ENCODE data around the gene CORO2B. TPM values are rescaled to one million over a fixed set of nuclear protein-coding genes. Genes with fewer than 3 reads are reported as not detected.

The CORO2B gene
- total RNA-seq, 1 experiment from 2014 or later = 0.43 TPM

DNA sequence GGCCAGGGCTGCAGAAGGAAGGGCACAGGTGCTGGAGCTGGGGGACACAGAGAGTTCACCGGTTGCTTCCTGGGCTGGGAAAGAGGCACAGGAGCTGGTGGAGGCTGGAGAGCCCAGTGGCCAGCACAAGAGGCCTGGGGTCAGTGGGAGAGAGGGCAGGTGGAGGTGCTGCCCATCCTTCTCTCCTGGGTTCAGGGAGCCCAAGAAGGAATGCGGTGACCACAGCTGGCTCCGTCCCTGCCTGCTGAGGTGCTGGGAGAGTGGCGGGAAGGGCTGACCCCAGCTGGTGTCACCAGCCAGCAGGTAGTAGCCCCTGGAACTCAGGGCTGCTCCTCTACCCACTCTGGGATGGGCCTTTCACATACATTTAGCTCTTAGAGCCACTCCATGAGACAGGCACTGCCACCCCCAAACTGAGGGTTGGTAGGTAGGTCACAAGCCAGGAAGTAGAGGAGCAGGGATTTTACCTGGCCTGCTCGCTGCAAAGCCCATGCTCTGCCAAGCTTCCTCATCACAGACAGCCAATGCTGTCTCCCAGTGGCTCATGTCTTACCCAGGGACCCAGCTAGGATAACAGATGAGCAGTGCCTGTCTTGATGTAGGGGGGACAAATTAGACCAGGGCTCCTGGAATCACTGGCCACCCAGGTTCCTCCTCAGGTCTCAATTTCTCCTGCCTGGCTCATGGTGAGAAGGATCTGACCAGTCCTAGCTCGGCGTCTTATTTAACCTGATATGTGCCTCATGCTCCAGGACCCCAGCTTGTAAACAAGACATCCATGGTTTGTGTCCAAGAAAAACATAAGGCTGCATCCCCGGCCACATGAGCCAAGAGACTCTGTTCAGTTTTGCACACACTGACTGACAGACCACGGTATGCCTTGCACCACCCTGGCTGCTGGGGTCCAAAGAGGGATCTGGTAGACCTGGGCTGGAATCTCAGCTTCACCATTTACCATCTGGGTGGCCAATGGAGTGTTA, 119.2 kb downstream of the CORO2B start:
- no peak for DNase-seq (ENCODE audit: low spot score)

DNA sequence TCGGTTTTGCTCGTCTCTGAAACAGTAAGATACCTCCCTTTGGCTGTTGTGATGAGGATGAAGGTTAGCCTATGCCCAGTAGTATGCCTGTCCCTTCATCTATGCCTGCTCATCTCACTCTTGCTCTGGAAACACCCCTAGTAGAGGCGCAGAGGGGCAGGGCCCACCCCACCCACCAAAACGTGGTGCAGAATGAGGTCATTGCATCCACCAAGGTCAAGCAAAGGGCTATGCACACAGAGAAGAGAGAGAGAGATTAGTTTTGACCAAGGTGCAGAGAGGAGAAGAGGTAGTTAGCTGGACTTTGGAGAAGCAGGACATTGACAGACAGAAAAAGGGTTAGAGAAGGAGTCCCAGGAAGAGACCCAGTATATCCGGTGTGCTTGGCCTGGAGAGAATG, 119.9 kb downstream of the CORO2B start:
- no peak for DNase-seq (ENCODE audit: low spot score)

DNA sequence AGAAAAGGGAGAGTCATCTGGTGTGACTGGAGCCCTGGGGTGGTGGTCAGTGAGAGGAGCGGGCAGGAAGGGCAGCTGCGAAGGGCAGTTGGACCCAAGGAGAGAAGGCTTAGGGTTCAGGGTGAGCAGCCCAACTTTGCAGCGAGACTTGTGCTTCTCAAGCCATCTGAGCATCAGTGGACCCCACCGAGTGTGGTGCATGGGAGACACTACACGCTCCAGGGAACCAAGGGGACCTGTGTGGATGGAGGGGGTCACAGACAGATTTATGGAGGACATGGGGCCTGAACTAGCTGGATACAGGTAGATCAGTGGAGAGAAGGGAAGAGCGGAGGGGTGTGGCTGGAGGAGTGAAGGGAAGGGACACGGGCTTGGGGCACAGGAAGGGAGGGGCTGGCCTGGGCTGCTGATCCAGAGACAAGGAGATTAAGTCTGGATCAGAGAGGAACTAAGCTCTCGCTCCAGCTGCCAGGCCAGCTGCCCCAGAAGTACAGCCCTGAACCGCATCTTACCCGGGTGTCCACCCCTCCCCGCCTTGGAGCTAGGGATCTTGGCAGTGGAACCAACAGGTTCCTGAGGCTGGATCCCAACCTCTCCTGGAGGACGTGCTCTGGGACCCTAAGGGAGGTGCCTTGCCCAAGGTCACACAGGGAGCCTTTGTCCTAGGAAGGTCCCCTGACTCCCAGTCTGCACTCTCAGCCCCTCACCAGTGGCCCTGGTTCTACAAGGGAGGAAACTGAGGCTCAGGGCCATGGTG, 120.5 kb downstream of the CORO2B start:
- DNase-seq (ENCODE audit: low spot score) = no peak

DNA sequence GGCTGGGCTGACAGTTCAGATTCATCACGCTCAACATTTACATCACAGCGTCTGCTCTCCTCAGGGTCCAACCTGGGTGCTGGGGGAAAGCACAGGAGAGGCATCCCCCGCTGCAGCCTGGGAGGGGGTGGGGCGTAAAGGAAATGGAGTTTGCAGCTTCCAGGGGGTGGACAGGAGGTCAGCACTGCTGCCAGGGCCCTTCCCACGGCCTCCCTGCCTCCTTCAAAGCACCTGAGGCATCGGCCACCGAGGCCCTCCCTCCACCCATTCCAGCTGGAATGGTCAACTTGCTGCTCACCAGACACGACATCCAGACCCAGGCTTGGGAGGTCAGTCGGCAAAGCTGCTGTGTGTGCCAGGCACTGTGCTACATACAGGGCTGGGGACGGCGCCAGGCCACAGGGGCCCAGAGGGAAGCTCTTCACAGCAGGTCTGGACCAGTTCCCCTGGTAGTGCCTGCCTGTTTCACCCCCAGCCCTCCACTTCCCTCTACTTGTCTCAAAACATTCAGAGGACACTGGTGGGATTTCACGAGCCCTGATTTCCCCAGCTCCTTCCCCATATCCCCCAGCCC, 121.2 kb downstream of the CORO2B start:
- no peak for DNase-seq (ENCODE audit: low spot score)

DNA sequence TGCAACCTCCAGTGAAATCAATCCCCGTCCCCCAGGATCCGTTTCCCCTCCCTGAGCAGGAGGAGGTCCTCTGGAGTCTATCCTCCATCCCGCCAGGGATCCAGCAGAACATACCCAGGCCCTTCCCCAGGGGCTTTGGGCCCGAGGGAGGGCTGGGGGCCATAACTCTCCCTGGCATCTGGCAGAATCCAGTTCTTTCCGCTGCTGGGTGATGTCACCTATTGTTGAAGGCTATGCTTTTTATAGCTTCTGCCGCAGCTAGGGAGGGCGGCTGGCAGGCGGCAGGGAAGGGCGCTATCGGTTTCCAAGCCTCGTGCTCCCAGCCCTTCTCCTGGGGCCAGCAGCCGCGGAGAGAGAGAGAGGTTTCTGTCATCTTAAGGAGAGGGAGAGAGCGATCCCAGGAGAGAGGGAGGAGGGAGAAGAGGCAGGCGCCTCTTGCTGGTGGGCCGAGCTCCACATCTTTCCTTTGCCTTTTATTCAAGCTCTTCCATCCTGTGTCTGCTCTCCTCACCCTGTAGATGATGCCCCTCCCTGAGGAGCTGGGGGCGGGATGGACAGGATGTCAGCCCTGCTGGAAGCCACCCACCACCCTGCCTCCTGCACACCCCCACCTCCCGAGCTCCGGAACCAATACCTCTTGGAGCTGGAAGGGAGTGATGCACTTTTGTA, 121.8 kb downstream of the CORO2B start:
- DNase-seq (ENCODE audit: low spot score) = peak; percentile 74

DNA sequence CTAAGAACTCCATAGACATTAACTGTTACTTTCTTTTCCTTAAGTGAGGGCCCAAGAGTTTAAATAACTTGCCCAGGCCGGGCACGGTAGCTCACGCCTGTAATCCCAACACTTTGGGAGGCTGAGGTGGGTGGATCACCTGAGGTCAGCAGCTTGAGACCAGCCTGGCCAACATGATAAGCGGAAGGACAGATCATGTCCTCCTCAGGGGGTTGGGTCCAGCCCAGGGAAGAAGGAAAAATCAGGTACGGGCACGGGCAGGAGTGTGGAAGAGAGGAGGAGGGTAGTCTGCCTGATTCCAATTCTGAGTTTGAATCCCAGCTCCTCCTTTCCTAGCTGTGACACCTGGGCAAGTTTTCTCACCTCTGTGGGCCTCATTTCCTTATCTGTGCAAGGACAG, 123.1 kb downstream of the CORO2B start:
- no peak for DNase-seq (ENCODE audit: low spot score)

DNA sequence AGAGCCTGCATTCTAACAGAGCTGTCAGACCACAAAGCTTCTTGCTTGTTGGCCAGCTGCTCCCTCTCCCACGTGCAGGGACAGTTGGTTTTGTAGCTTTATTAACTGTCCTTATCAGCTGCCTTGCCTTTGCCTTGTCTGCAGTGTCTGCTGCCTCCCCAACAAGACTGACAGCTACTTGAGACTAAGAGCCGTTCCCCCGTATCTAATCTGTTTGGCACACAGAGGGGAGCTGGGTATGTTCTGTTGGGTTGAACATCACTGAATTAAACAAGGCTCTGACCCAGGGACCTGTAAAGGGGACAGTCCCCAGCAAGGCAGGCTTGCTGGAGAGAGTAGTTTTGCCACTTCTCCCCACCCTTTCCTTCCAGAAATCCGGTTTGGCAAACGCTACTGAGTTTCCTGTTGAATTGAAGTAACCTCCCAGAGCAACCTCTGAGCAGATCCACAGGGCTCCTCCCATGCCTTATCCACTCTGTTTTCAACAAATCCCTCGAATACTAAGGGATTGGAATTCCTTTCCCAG, 125.8 kb downstream of the CORO2B start:
- no peak for DNase-seq (ENCODE audit: low spot score)

DNA sequence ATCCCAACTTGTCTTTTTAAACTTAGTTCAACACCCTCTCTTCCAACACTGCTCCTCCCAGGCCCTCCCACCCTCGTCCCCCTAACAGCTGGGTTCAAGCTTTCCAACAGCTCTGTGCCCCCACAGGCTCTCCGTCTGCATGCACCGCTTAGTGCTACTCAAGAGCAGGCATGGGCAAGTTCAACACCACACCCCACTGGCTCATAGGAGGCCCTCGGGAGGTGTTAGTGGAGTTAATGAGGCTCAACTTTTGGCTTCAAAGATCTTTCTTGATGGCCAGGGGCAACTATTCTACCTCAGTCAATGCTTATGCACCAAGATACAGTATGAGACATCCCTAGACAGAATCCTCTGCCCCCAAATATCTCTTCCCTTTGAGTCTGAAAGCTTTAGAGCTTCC, 127.5 kb downstream of the CORO2B start:
- no peak for DNase-seq (ENCODE audit: low spot score)

DNA sequence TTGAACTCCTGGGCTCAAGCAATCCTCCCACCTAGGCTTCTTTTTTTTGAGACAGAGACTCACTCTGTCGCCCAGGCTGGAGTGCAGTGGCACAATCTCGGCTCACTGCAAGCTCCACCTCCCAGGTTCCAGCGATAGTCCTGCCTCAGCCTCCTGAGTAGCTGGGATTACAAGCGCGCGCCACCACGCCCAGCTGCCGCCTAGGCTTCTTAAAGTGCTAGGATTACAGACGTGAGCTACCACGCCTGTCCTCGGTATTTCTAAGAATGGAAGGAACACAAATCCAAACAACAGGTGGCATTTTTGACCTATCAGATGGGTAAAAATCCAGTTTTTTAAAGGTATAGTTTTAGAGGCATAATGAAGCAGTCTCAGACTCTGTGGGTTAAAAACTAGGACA, 128.1 kb downstream of the CORO2B start:
- DNase-seq (ENCODE audit: low spot score) = no peak

DNA sequence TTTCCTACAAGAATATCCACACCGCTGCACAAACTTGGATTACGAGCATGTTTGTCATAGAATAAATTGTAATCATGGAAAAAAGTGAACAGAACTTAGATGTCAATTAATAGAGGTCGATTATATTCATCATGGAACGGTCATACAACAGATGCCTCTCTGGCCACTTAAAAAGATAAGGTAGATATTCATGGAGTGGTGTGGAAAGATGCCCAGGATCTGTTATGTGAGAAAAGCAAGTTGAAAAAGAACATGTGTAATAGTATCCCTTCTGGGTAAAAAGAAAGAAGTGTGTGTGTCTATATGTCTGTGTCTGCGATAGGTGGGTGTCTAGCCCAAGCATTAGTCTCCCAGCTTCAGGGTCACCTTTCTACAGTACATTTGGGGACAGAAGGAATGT, 128.6 kb downstream of the CORO2B start:
- no peak for DNase-seq (ENCODE audit: low spot score)

DNA sequence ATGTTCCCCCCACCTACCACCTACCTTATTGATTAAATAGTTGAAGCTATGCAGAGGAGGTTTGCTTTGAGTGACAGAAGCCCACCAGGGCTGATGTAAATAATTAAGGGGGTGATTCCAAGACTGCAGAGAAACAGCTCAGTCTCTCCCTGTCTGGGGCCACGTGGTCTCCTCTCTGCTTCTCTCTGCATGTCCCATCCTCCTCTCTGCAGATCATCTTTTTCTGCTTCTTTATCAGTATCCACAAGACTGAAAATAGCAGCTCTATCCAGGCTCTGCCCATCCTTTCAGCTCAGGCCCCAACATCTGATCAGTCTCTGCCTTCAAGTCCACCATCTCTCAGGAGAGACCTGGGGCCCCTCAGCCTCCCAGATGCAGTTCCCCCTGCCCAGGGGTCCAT, 131.1 kb downstream of the CORO2B start:
- no peak for DNase-seq (ENCODE audit: low spot score)

DNA sequence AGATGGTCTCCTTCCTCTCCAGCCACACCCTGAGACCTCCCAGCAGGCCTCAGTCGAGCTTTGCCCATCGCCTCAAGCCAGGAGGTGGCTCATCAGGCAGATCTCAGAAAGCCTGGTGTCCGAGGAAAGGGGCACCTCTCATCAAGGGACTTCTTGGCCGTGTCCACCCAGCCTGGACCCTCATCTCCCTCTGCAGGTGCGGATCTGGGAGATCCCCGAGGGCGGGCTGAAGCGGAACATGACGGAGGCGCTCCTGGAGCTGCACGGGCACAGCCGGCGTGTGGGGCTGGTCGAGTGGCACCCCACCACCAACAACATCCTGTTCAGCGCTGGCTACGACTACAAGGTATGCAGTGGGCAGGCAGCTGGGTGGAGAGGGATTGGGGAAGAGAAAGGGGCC, 131.7 kb downstream of the CORO2B start:
- no peak for DNase-seq (ENCODE audit: low spot score)

DNA sequence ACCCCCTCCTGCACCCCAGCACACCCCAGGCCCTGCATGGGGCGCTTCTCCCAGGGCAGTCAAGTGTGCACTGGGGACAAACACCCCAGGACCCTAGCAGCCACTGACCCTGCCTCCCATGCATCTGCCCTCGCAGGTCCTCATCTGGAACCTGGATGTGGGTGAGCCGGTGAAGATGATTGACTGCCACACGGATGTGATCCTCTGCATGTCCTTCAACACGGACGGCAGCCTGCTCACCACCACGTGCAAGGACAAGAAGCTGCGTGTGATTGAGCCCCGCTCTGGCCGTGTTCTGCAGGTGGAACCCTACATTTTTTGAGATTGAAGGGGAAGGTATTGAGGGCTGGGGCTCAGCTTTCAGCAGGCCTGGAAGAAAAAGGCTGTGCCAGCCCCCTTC, 132.6 kb downstream of the CORO2B start:
- DNase-seq (ENCODE audit: low spot score) = no peak

DNA sequence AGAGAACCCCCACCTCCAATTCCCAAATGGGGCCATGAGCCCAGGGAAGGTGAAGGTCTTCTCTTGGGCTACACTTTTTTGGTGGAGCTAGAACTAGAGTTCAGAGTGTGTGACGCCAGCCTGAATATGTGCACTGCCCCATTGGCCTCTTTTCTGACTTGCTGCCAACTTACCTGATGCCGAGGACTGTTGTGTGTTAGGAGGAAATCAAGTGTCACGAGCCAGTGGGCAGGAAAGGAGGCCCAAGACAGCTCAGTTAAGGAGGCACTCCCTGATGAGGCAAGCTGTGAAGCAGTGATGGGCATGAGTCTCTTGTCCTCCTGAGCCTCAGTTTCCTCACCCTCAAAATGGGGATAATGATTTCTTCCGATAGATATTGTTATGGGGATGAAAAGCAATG, 134.1 kb downstream of the CORO2B start:
- DNase-seq (ENCODE audit: low spot score) = no peak

DNA sequence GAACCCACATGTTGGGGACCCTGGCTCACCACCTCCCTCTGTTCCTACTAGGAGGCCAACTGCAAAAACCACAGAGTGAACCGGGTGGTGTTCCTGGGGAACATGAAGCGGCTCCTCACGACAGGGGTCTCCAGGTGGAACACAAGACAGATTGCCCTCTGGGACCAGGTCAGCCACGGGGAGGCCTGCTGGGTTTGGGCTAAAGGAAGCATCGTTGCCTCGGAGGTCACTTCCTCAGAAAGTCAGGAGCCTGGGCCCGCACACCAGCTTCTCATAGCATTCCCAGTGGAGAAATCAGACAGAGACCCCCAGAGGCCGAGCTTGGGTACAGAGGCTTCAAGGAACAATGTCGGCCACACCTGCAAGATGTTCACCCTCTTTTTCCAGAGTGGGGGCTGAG, 135.1 kb downstream of the CORO2B start:
- no peak for DNase-seq (ENCODE audit: low spot score)

DNA sequence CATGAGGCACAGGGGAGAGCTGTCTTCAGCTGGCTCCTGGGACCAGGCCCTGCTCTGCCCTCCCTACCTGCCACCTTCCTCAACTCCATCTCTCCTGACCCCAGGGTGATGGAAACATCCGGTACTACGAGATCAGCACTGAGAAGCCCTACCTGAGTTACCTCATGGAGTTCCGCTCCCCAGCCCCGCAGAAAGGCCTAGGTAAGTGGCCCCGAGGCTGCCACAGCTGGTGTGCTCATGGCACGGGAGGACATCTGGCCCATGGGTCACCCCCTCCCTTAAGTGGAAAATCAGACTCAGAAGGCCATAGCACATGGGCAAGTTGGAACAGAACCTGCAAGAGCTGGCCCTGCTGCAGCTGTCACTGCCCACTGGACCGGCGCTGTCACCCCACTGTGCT, 136.3 kb downstream of the CORO2B start:
- DNase-seq (ENCODE audit: low spot score) = no peak

DNA sequence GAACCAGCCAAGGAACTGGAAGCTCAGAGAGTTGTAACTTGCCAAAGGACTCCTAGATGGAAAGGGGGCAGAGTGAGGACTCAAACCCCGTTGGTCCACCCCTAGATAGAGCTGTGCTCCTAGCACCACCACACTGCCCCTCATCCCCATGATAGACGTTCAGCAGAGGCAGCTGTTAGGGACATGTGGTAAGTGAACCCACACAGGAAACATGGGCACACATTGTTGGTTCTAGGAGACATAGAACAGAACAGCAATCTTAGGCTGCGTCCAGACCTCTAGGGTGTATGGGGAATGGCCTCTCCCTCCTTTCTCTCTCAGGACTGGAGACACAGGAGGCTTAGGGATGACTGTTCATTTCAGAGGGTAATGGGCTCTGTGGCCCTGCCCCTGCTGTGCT, 139.2 kb downstream of the CORO2B start:
- DNase-seq (ENCODE audit: low spot score) = no peak

DNA sequence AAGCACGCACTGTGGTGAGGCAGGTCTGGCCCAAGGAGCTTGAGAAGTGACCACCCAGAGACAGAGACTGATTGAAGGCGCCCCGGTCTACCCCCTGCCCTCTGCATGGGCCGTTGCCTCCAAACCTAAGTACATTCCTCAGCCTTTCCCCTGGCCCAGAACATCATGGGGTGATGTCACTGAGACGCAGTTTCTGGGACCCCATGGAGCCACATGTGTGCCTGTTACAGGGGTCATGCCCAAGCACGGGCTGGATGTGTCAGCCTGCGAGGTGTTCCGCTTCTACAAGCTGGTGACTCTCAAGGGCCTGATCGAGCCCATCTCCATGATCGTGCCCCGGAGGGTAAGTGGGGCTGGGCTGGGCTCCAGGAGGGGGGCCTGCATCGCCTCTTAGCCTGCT, 139.7 kb downstream of the CORO2B start:
- no peak for DNase-seq (ENCODE audit: low spot score)

DNA sequence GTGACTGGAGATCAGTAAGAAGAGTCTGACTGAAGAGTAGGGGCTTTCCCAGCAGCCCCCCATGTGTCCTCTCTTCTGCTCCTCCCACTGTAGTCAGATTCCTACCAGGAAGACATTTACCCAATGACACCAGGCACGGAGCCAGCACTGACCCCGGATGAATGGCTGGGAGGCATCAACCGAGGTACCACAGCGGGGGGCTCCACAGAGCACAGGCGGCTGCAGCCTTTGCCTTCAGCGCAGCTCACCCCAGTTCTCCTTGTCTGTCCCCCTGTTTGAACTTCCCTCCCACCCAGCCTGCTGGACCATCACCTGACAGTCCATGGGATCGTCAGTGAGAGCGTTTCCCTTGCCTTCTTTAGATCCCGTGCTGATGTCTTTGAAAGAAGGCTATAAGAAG, 140.3 kb downstream of the CORO2B start:
- DNase-seq (ENCODE audit: low spot score) = no peak

DNA sequence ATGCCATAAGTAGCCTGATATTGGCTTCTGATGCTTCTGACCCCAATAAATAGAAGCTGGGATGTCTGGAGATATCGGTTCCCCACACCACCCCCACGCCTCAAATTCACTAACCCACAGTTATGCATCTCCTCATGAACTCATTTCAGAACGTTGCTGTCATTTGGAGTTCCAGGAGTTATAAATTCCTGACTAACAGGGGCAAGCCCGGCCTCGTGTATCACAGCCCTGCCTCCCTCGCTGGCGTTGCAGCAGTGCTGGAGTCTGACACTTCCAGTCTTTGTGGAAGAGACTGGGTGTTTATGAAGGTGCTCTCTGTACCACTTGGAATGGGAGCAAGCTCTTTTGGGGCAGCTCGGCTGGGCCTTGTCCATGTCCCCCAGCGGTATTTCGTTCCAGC, 140.9 kb downstream of the CORO2B start:
- no peak for DNase-seq (ENCODE audit: low spot score)

DNA sequence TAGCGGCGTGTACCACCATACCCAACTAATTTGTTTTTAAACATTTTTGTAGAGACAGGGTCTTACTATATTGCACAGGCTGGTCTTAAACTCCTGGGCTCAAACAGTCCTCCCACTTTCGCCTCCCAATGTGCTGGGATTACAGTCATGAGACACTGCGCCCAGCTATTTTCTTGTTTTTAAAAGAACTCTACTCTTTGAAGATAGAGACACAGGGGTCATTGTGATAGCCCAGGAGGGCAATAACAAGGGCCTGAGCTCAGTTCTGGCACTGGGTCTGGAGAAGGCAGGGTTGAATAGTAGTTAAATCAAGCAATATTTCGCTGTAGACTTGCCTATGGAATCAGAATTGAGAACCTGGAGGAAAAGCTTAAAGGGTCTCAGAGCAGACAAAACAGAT, 143.1 kb downstream of the CORO2B start:
- no peak for DNase-seq (ENCODE audit: low spot score)

DNA sequence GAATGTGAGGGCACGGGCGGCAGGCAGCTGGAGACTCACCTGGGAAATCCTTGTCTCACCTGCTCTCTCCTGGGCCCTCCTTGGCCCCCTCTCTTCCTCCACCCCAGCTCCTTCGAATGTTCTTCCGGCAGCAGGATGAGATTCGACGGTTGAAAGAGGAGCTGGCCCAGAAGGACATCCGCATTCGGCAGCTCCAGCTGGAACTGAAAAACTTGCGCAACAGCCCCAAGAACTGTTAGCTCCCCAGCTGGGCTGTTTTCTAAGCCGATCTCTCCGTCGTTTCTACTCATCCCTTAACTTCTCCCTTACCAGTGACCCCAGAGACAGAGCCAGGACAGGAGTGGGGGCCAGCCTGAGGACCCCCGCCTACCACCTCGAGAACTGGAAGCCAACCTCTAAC, 146.9 kb downstream of the CORO2B start:
- DNase-seq (ENCODE audit: low spot score) = no peak
